T-helper 1 cell treated with Interleukin-12 subunit alpha and Interleukin-12 subunit beta and Interleukin-4 antibody, amounts not matched to agents 30 ng/mL and 1 ng/mL, for 36 hours (primary cell): ENCODE measurements around the gene SERTAD3. TPM values are rescaled to one million over a fixed set of nuclear protein-coding genes. Genes with fewer than 3 reads are reported as not detected.
"Not testable (repeated sequence)": the region's sequence is repeated elsewhere in the genome, so short reads cannot be mapped to it uniquely, and the experiment has no call there.

Experiments
- intact Hi-C: fragments of 100-400 bp; cut with micrococcal nuclease; formaldehyde crosslinking; loops from one replicate; pipeline ENCODE4 v1.15.1; 2024
- total RNA-seq: library from RNA; stranded (reverse); gene quantifications from 2 replicates; pipeline ENCODE4 v1.2.3, GENCODE V29; 2022

SERTAD3 gene
- total RNA-seq, 1 donor from 2014 or later, result 11.3 TPM

DNA sequence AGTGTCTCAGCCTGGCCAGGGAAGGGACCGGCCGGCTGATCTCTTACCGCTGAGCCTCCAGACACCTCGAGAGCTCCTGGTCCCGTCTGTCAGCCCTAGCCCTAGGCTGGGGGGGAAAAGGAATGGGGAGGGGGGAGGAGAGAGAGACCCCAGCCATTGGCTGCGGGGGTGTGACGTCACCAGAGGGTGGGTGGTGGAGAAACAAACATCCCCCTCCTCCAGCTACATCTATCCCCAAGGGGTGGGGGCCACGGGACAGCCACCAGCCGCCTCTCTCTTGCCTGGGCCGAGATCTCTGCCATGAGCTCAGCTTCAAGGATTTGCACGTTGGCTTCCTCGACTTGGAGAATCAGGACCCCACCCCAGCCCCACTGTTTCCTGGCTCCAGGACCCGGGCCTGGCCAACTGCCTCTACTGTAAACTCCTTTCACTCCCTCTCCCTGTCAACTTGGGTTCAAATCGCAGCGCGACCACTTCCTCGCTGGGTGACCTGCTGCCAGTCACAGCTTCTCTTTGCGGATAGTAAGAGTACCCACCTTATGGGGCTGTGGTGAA, 30.8 kb downstream of the SERTAD3 start, which contains the start of gene PRX:
Gene PRX, minus strand, starts transcription at position 88 of the 555 bp plus-strand sequence. CDS start 5,446 bp downstream, outside the sequence.
- intact Hi-C loops, result no loop called here

DNA sequence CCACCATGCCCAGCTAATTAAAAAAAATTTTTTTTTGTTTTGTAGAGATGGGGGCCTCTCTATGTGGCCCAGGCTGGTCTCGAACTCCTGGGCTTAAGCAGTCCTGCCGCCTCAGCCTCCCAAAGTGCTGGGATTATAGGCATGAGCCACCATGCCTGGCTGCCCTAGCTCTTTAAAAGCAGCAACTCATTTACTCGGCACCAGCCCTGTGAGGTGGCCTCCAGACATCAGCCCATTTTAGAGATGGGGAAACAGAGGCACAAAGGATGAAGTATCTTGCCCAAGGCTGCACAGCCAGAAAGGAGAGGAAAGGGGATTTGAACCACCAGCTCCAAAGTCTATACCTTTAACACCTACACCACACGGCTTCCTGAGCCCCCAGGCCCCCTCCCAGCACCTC, 31.3 kb downstream of the SERTAD3 start:
- intact Hi-C loops, result no loop called here

DNA sequence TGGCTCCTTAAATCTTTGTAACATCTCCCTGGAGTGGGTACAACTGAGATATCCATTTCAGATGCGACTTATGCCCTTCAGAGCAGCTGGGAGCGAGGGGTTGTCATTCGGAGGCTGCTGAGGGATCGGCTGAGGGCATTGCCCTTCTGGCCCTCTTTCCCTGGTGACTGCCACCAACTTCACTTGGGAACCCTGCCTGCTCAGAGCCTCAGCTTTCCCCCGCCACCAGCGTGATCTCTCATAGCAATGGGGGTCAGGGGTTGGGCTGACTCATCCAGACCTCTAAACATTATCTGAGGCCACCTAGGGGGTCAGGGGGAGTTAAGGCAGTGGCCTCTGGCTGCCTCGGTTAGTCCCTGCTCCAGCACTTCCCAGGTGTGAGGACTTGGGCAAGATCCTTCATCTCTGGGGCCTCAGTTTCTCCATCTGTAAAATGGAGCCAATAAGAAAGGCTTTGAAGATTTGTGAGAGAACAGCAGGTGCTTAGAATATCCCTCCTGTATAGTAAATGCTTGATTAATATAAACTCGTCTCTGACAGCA, 32.1 kb downstream of the SERTAD3 start:
- intact Hi-C loops, result no loop called here

DNA sequence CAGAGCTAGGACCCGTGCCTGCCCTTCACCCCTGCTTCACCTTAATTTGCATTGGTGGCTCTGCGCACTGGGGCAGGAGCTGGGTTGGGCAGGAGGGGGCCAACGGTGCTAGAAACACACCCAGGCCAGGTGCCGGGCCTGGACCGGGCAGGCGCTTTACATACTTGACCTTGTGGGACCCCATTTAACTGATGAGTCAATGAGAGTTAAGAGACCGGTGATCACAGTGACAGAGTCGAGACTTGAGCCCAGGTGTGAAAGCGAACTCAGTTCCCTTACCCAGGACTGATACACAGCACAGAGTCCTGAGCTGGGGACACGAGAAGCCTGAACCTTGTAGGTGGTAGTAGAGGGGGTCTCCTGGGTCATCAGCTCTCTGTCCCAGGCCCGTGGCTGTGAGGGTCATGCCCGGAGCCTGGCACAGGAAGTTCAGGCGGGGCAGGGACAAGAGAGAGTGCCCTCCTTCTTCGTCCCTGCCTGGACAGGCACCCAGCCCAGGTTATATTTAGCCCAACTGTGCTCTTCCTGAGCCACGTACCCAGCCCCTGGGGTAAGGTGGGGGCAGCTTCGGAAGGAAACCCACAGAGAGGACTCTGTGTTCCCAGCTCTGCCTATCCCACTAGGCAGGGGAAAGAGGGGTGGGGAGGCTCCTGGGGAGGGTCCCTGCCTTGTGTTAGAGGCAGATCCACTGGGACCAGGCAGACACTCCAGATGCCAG, 32.9 kb downstream of the SERTAD3 start:
- intact Hi-C loops, result no loop called here

DNA sequence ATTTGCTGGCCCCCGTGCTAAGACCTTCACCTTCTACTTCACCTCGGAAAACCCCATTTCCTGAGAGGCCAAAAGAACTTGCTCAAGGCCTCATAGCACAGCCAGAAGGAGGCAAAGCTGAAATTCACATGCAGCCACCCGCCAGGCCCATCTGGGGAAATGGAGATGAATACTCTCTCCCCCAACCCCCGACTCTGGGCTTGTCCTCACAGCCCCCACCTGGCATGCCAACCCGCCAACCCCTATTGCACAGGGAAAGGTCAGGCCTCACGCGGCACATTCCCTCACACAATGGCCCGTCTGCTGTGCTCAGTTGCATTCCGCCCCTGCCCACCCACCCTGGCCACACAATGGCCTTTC, 34.1 kb downstream of the SERTAD3 start:
- intact Hi-C loops, result no loop called here

DNA sequence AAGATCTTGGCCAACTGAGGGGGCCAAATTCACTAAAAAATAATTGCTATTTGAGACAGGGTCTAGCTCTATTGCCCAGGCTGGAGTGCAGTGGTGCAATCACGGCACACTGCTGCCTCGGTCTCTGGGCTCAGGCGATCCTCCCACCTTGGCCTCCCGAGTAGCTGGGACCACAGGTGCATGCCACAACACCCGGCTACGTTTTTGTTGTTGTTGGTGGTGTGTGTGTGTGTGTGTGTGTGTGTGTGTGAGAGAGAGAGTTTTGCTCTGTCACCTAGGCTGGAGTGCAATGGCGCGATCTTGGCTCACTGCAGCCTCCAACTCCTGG, 35.6 kb downstream of the SERTAD3 start:
- intact Hi-C loops, result not testable (repeated sequence)

DNA sequence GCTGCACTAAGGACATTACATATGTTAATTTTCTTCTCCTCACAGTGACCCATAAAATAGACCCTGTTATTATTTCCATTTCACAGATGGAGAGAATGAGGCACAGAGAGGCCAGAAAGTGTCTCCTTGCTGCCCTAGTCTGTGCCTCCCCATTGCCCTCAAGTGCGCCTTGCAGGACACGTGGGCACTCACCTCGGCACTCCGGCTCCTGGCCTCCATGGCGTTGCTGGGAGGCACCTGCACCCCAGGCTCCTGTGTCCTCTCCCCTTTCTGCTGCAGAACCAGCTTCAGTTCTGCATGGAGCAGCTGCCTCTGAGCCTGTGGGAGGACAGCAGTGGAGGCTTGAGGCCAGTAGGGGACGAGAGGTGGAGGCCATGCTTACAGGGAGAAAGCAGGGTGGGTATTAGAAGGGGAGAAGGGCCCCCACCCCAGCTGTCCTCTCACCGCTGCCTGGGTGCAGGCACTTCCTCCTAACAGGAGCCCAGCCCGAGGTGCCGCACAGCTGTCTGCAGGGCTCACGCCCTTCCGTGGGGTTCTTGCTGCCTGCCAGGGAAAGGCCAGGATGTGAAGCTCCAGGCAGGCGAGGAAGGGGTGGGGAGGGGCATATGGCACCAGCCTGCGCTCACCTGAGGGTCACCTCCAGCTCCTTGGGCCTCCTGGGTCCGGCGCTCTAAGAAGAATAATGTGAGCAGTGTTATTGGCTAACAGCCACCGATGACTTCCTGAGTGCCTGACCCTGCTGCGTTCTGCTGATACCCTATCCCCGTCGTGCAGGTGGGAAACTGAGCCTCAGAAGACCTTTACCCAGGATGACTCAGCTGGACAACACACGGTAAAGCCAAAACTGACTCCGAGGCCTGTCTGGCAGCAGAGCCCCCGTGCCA, 36.2 kb downstream of the SERTAD3 start:
- intact Hi-C loops, result no loop called here

DNA sequence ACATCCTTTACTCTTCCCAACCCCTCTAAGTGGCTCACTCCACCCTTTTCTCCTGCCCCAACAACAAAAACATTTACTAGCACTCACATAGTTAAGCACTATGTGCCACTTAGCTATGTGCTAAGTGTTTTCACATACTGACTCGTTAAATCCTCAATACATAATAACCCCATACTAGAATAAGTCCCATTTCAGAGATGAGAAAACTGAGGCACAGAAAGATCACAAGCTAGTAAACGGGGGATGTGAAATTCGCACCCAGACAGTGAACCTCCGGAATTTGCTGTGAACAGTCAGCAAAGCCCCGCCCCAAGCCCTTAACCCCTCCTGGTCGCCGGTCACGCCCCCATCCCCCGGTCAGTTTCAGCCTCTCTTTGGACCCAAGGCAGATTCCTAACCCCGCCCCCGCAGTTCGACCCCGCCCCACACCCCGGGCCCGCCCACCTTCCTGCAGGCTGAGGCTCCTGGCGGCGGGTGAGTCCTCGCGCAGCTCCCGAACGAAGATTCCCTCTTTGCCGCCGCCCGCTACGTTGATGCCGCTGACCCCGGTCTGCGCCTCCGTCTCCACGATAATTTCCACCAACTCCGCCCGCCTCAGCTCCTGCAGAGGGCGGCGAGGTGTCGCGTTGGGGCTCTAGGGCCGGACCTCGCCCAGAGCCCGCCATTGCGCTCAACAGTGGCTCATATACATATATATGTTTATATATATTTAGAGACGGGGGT, 40.7 kb downstream of the SERTAD3 start:
- intact Hi-C loops, result loop anchor here (1.0 kb wide), 3 partner anchors 55 to 287 kb away; partner anchors contain the start of genes C19orf47, NUMBL and PLD3

DNA sequence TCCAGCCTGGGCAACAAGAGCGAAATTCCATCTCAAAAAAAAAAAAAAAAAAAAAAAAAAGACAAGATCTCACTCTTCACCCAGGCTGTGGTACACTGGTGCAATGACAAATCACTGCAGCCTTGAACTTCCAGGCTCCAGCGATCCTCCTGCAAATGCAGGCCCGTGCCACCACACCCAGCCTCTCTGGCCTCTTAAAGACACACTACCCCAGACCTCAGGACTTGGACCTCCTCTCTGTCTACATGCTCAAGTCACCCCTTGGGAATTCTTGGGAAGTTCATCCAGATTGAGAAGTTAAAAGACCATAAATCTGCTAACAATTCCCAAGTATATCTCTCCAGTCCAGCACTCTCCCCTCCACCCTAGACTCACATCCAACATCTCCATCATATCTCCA, 43.6 kb downstream of the SERTAD3 start:
- intact Hi-C loops, result no loop called here

DNA sequence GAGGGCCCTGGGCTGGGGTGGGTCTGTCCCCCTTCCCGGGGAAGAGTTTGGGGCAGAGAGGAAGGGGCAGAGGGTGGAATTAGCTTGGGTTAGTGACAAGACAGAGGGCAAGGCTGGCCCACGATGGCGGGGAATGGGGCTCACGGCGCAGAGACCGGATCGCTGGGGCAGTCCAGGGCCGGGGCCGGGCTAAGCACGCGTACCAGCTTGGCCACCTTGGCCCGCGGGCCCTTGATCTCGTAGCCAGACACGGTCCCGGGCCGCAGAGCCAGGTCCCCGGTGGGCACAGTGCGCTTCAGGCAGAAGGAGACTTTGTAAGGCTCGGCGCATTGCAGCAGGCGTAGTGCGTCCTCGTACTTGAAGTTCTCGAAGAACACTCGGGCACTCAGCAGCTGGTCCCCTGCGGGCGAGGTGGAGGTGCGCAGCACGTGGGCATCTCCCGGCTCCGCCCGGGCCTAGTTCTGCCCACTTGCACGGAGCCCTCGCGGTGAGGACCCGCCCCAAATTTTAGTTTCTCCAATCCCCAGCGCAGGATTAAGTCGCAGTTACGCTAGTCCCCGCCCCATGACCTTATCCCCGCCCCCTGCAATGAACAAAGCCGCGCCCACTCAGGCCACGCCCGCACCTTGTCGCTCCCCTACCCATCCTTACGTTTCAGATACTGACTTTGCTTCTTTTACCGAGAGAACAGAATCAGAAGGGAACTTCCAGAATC, 45.6 kb downstream of the SERTAD3 start:
- intact Hi-C loops, result no loop called here

DNA sequence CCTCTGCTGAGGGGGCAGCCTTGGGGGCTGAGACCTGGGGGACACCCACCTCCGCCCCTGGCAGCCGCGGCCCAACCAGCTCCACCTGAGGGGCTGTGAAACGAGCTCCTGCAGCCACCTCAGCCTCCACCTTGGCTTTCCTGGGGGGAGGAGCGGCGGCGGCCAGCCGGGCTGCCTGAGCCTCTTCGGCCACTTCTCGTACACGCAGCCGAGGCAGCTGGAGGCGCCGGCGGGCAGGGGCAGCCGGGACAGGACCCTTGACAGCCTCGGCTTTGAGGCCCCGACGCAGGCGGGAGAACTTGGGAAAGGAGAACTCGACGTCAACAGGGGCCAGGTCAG, 46.6 kb downstream of the SERTAD3 start:
- intact Hi-C loops, result no loop called here

DNA sequence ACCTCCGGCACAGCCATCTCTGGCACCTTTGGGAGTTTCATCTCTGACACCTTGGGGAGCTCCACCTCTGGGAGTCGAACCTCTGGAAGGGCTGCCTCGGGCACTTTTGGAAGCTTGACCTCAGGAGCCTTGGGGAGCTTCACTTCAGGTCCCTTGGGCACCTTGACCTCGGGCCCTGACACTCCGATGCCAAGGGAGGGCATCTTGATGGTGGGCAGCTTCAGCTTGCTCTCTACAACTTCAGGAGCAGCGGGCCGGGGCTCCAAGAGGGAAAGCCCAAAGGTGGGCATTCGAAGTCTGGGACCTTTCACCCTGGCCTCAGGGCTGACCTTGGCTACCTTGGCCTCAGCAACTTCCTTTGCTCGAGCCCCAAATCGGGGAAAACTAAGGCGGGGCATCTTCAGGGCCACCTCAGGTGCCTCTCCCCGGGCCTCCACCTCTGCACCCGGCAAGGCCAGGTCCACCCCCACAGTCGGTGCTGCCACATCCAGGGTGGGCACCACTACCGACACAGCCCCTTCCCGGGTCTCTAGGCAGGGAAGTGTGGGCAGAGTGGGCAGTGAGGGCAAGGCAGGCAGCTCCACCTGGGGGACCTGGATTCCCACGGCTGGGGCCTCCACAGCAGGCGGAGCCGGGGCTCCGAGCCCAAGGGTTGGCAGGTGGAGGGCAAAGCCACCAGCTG, 47.1 kb downstream of the SERTAD3 start:
- intact Hi-C loops, result no loop called here

DNA sequence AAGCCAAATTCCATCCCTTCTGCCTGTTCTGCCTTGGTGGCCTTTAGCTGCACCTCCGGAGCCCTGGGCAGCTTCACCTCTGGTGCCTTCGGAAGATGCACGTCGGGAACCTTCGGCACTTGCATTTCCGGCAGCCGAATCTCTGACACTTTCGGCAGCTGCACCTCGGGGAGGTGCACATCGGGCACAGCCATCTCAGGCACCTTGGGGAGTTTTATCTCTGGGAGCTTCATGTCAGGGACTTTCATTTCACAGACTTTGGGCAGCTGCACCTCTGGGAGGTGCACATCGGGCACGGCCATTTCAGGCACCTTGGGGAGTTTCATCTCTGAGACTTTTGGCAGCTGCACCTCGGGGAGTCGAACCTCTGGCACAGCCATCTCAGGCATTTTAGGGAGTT, 48.2 kb downstream of the SERTAD3 start:
- intact Hi-C loops, result no loop called here

DNA sequence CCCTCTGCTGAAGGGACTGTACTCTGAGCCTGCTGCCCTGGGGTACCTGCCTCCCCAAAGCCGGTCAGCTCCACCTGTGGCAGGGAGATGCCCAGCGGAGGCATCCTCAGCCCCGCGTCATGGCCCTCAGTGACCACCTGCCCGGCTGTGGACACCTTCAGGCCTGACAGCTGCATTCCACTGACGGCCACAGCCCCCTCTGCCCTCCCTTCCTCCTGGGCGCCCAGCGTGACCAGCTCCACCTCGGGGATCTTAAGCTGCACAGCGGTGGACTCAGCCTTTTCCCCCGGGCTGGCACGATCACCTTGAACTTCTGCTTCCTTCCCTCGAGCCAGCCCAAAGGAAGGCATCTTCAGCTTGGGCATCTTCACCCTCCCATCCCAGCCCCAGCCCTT, 49.3 kb downstream of the SERTAD3 start:
- intact Hi-C loops, result no loop called here

DNA sequence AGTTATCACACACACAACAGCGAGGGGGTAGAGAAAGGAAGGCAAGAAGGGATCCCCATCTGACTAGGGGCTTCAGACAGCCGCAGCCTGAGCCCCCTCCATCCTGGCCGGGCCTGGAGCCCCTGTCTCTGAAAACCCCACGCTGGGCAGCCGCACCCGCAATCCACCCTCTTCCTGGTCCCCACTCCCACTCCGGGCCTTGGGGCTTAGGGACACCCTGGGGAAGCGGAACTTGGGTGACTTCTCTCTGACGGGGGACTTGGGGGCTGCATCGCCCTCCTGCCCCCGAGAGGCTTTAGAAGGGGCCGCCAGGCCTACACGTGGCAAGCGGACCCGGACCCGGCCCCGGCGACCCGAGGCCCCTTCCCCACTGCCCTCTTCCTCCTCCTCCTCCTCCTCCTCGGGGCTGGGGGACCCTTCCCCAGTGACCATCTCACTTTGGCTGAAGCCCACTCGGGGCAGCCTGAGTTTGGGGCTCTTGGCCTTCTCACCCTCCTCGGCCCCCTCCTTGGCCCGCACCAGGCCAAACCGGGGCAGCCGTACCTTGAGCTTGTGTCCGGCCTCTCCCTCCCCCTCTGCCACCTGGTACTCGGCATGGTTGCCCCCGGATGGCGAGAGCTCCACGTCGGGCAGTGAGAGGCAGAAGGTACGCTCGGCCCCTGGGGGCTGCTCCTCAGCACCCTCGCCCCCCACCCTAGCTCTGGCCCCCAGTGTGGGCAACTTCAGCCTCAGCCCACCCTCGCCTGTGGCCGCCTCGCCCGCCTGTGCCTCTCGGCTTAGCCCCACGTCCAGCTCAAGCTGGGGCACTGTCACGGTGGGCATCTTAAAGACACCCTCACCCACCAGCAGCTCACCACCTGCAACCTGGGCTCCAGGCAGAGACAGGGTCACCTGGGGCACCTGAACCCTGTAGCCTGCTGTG, 50.0 kb downstream of the SERTAD3 start:
- intact Hi-C loops, result no loop called here

DNA sequence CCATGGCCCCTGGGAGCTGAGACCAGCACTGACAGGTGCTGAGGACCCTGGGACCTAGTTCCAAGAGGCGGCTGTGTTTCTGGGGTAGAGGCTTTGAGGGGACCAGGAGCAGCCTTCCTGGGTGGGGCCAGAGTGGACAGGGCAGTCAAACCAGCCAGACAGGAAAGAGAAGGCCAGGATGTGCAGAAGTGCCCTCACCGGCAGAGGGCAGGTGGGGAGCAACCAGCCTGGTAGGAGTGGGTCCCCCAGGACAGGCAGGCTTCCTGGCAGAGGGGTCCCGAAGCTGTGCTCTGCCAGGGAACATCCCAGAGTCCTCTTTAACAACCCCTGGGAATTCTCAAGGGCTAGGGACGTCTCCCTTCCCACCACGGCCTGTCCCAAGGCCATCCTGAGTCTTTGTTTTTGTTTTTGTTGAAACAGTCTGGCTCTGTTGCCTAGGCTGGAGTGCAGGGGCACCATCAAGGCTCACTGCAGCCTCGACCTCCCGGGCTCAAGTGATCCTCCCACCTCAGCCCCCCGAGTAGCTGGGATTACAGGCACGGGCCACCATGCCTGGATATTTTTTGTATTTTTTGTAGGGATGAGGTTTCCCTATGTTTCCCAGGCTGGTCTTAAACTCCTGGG, 51.1 kb downstream of the SERTAD3 start:
- intact Hi-C loops, result no loop called here

DNA sequence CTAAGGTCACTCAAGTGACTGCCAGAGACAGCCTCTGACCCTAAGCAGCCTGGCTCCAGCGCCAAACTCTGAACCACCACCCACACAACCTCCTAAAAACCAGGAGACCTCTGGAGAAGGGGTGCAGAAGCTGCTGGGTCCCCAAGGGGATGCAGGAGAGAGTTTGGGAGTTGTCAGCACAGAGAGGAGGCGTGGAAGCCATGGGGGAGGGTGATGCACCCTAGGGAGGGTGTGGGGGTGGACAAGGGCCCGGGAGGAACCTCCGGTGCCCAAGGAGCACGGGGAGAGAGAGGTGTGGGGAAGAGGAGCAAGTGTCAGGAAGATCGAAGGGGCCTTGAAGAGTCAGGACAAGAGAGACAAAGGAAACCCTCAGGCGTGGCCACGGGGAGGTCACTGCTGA, 52.0 kb downstream of the SERTAD3 start:
- intact Hi-C loops, result no loop called here
